Fibroblast of peridontal ligament (primary cell): ENCODE results near the gene SHISAL2A.
"Not testable (repeated sequence)": the region's sequence is repeated elsewhere in the genome, so short reads cannot be mapped to it uniquely, and the experiment has no call there.

Source experiments
- DNase-seq: peaks from one replicate; pipeline ENCODE4 v3.0.0-alpha.2; 2010; ENCODE audit errors: extremely low read depth

Gene SHISAL2A

DNA sequence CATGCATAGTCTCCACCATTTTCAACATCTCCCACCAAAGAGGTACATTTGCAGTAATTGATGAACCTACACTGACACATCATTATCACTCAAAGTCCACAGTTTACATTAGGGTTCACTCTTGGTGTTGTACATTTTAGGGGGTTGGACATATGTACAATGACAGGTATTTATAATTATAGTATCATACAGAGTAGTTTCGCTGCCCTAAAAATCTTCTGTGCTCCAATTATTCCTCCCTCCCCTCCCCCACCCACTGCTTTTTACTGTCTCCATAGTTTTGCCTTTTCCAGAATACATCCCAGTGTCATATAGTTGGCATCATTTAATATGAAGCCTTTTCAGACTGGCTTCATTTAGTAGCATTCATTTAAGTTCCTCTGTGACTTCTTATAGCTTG is 51.6 kb downstream of the SHISAL2A start:
- DNase-seq = no peak

DNA sequence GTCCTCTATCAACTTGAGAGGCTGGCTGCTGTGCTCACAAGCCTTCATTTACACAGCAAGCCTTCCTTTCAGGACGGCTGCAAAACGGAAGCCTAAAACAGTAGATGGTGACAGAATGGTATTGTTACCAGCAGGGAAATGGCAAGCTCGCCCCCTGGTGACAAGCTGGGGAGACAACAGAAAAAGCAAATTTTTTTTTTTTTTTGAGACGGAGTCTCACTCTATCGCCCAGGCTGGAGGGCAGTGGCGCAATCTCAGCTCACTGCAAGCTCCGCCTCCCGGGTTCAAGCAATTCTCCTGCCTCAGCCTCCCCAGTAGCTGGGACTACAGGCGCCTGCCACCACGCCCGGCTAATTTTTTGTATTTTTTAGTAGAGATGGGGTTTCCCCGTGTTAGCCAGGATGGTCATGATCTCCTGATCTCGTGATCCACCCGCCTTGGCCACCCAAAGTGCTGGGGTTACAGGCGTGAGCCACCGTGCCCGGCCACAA is 53.3 kb downstream of the SHISAL2A start:
- peak; percentile 76 for DNase-seq

DNA sequence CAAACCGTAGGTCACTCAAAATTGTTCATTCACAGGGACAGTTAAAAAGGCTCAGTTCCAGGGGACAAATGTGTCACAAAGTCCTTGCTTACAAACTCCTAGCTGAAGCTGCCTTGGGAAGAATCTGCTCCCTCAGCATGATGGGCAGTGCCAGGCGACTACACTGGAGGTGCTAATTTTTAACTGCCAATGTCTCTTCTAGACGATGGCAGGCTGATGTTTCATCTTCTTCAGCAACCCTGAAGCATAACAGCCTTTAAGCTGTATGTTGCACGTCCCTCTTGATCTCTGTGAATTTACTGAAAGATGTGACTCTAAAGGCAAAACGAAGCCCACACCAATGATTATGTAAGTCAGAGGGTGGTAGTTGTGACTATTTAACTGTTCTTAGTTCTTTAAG is 53.9 kb downstream of the SHISAL2A start:
- no peak for DNase-seq

DNA sequence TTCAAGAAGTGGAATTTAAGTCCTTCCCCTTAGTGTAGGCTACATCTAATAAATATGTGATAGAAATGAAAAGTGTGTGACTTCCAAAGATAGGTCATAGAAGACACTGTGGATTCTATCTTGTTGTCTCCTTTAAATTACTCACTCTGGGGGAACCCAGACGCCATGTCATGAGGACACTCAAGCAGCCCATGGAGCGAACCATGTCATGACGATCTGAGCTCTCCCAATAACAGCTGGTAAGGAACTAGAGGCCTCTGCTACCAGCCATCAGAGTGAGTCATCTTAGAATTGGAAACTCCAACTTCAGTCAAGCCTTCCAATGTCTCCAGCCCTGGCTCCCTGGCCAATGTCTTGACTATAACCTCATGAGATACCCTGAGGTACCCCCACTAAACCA is 58.9 kb downstream of the SHISAL2A start:
- DNase-seq = no peak

DNA sequence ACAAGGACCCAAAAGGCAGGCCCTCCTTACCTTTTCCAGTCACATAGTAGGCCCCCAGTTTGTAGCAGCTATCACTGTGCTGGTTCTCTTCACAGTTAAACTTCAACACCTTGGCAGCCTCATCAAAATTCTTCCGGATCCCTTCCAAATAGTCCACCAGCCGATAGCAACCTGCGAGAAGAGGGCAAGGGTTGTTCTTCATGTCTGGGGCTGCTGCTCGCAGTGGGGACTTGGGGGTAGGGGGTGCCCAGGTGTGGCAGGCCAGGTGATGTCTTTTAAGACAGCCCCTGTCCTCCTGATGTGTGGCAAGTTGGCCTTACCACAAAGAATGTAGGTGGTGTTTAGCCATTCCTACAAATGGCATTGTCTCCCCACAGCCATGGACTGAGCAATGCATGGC is 59.7 kb downstream of the SHISAL2A start:
- no peak for DNase-seq

DNA sequence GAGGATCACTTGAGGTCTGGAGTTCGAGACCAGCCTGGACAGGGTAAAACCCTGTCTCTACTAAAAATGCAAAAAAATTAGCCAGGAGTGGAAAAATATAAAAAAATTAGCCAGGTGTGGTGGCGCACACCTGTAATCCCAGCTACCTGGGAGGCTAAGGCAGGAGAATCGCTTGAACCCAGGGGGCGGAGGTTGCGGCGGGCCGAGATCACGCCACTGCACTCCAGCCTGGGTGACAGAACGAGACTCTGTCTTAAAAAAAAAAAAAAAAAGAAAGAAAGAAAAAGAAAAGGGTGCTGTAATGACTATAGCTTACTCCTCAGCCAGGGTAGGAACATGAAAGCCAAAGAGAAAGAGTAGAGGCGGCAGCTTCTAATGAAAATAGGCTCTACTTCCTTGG is 60.4 kb downstream of the SHISAL2A start:
- not testable (repeated sequence) for DNase-seq

DNA sequence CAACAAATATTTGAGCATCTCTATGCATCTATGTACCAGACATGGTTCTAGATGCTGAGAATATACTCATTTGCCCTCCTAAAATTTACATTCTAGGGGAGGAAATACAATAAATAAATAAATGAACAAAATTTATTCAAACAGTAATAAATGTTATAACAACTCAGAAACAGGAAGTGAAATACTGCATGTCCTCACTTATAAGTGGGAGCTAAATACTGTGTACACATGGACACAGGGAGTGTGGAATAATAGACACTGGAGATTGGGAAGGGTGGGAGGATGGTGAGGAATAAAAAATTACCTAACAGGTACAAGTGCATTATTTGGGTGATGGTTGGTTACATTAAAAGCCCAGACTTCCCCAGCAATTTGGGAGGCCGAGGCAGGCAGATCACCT is 60.9 kb downstream of the SHISAL2A start:
- no peak for DNase-seq

DNA sequence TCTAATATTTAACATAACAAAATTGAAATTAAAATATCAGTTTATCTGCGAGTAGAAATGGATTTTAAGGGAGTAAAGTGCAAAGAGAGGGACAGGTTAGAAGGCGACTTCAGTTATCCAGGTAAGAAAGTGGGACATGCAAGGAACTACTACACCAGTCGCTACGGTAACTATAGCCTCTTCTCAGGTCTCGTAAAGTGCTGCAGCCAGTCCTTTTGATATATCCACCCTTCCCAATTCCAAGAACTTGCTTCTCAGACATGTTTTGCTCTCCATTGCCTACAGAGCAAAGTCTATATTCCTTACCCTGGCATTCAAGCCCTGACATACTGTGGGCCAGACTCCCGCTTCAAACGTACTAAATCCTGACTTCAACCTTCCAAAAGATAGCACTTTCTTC is 62.7 kb downstream of the SHISAL2A start:
- no peak for DNase-seq

DNA sequence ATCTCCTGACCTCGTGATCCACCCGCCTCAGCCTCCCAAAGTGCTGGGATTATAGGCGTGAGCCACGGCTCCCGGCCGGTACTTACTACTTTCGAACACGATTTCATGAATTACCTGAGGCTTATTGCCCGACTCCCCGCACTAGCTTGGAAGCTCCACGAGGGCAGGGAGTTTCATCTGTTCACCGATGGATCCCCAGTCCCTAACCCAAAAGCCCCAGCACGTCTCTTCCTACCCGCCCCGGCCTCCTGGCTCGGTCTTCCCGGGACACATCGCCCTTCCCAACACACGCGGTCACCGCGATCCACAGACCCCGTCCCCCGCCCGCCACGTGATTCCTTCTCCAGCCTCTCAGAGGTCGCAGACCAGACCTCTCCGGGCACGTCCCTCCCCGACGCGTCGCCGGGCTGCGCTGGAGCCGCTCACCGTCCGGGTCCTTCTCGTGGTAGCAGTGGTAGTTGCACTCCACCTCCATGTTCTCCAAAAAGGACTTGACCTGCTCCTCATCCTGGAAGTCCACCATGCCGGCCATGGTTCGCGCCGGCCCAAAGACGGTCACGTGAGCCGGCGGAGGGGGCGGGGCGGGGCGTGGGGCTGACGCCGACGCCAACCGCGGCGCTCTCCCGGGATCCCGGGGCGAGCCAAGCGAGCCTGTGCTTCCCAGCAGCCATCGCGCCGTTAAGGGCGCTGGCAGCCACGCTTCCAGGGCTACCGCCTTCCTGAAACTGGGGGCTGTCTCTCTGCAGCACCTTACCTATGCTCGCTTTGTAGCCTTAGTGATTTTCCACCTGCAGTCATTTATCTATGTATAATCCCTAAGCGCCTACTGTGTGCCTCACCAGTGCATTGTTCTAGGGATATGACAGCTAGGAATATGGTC is 65.1 kb downstream of the SHISAL2A start, which contains the start of gene COA7:
COA7 (minus strand) TSS at position 553 of the 880 bp plus-strand sequence; CDS start at position 532, 21 bp downstream.
- peak; percentile 66 for DNase-seq

DNA sequence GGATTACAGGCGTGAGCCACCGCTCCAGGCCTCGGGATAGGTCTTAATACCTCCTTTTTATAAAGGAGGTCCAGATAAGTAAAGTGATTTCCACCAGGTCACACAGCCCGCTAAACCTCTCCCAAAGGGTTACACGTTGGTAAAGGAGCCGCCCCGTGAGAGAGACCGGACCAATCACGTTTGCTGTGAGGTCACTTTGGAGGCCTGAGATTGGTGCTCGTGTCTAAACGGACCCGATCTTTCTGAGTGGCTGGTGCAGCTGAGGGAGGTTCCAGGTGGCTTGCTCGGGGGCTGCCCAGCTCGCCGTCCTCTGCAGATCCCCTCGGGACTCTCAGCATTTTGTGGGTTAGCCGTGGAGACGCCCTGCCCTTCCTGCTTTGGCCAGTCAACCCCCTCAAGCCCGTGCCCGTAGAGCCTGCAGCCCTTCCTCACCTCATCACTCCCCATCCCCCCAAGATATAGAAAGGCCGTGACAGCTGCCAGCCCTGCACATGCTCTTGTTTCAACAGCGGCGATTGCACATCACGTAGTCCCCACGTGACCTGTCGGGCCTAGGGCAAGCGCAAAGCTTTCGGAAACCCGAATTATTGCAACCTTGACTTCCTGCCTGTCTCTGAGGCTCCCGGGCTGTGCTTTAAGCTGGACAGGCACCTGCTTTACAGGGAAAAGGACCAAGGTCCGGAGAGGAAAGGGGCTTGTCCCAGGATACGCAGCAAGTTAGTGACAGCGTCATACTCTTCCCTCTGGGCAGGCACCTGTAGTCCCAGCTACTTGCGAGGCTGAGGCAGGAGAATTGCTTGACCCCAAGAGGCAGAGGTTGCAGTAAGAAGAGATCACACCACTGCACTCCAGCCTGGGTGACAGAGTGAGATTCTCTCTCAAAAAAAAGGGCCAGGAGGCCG is 70.2 kb downstream of the SHISAL2A start:
- peak; percentile 76 for DNase-seq

DNA sequence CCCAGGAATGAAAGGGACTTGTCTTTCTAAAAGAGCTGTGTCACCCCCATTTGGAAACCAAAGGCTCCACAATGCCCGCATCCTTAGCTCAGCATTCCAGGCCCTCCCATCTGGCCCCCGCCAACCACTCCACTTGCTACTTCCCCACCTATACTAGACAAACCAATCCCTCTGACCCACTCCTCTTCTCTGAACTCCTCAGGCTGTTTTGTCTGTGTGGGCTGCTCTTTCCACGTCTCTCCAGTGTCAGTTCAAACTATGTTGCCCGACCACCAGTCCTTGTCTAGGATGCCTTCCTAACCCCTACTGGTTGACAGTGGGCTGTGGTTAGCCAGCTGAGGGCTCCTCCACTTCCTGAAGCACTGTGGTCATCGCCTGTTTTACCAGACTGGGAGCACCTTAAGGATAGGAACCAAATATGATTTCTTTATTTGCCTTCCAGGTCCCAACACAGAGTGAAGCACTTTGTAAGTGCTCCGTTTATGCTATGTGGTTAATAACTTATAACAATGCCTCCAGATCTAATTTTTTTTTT is 73.2 kb downstream of the SHISAL2A start:
- no peak for DNase-seq
